Fibroblast of peridontal ligament (primary cell): Measurements from ENCODE around the gene MAPK1.
"Not testable (repeated sequence)": the region's sequence is repeated elsewhere in the genome, so short reads cannot be mapped to it uniquely, and the experiment has no call there.

ENCODE experiments used
- DNase-seq: peaks from one replicate; pipeline ENCODE4 v3.0.0-alpha.2; 2010; ENCODE audit errors: extremely low read depth

The MAPK1 gene

GRCh38 chr22:21758091-21758864 lies 109.2 kb downstream of the MAPK1 start:
- DNase-seq, result no peak

- peak; percentile 51 for DNase-seq
Observed at GRCh38 chr22:21755851-21756284, 111.6 kb downstream of the MAPK1 start.

GRCh38 chr22:21754523-21754922 lies 112.9 kb downstream of the MAPK1 start:
- no peak for DNase-seq

GRCh38 chr22:21753374-21754111 lies 113.9 kb downstream of the MAPK1 start:
- DNase-seq, result no peak

- DNase-seq, result no peak
Observed at GRCh38 chr22:21752276-21752675, 115.2 kb downstream of the MAPK1 start.

- DNase-seq, result no peak
Observed at GRCh38 chr22:21745948-21746347, 121.5 kb downstream of the MAPK1 start.

- DNase-seq, result peak; percentile 17
Observed at GRCh38 chr22:21744917-21745316, 122.5 kb downstream of the MAPK1 start.

- no peak for DNase-seq
Observed at GRCh38 chr22:21741790-21742189, 125.7 kb downstream of the MAPK1 start.

- DNase-seq, result no peak
Observed at GRCh38 chr22:21741059-21741458, 126.4 kb downstream of the MAPK1 start.

- no peak for DNase-seq
Observed at GRCh38 chr22:21739828-21740377, 127.5 kb downstream of the MAPK1 start.

- no peak for DNase-seq
Observed at GRCh38 chr22:21738966-21739365, 128.5 kb downstream of the MAPK1 start.

- no peak for DNase-seq
Observed at GRCh38 chr22:21738081-21738480, 129.4 kb downstream of the MAPK1 start.

GRCh38 chr22:21736948-21737347 lies 130.5 kb downstream of the MAPK1 start:
- DNase-seq, result no peak

- no peak for DNase-seq
Observed at GRCh38 chr22:21736084-21736642, 131.3 kb downstream of the MAPK1 start.

- DNase-seq, result peak; percentile 88
Observed at GRCh38 chr22:21735200-21736083, 132.0 kb downstream of the MAPK1 start, which contains the start of gene YPEL1. TSS of gene YPEL1 (minus strand) at chr22:21735794. CDS start at chr22:21710744, 25,050 bp downstream.

- DNase-seq, result peak; percentile 15
Observed at GRCh38 chr22:21734540-21735199, 132.8 kb downstream of the MAPK1 start.

GRCh38 chr22:21731503-21731902 lies 135.9 kb downstream of the MAPK1 start:
- DNase-seq, result no peak

GRCh38 chr22:21730535-21731308 lies 136.7 kb downstream of the MAPK1 start:
- no peak for DNase-seq

GRCh38 chr22:21729184-21729583 lies 138.3 kb downstream of the MAPK1 start:
- not testable (repeated sequence) for DNase-seq

- no peak for DNase-seq
Observed at GRCh38 chr22:21728270-21728669, 139.2 kb downstream of the MAPK1 start.
